Stimulated activated CD8-positive, alpha-beta memory T cell treated with anti-CD3 and anti-CD28 coated beads, Interleukin-2, amount 100 ng/mL, for 48 hours (primary cell): Measurements from ENCODE around the gene PLEK.

ENCODE experiments used
- DNase-seq, 2 donors: peaks; one replicate each; pipeline ENCODE4 v3.0.0-alpha.2; 2020; ENCODE audit warnings: low read depth in 2 of 2

PLEK gene

DNA sequence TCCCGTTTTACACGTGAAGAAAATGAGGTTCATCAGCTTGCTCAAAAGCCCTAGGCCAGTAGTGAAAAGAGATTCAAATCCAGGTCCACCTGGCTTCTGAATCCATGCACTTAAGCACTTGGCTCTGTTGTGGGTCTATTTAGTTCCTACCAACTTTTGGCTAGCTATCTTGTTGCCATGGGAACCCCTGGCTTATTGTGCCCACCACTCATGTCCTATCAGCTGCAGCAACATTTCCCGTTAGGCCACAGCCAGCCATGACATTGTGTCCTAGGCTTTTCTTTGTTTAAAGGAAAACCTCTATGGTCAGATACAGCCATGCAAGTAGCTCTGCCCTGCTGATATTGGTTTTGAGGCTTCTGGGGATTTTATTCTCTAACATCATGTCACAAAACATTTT, 49.8 kb downstream of the PLEK start:
- DNase-seq = no peak

- no peak for DNase-seq
These were observed 50.4 kb downstream of the PLEK start for GRCh38 chr2:68415521-68415920.

- DNase-seq = no peak
These were observed 51.1 kb downstream of the PLEK start for GRCh38 chr2:68416081-68416675.

GRCh38 chr2:68417926-68418325, 52.8 kb downstream of the PLEK start:
- DNase-seq = no peak

DNA sequence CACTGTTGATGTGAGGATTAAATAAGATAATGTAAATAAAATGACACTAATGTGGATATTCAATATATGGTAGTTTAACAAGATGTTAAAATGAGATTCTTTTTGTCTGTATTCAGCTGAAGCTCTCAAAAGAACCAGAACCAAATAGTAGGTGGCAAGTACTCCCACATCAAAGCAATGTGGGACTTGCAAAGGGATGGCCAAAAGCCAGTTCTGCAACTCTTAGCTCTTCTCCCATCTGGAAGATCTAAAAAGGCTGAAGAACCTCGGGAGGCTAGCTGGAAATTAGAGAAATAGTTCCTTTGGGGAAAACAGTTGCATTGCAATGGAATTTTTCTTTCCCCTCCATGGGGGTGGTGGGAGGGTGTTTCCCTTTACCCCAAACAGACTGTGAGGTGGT, 53.3 kb downstream of the PLEK start:
- no peak for DNase-seq

GRCh38 chr2:68418855-68419254, 53.8 kb downstream of the PLEK start:
- no peak for DNase-seq

DNA sequence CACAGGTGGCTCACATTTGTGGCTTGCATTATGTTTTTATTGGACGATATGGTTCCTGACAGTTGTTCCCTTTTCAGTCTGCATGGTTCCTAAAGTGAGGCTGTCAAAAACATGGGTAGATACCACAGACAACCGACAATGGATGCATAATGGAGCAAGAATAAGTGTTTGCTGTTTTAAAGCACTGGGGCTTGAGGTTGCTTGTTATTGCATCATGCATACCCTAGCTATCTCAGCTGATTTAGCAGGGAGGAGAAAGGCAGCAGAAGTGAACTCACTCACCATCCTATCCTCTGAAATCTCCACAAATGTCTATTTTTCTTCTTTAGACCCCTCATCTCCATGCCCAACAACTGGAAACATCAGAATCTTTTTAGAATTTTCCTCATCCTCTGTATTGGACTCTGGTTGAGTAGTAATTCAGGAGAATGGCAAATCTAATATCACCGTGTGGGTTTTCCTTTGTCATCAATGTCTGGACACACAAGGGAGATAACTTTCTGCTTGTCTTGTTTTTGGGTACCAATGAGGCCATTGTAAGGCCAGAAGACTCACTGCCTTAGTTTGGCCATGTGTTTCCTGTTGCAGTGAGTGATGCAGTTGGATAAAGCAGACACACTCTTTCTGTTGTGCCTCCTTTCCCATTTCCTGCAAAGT, 55.3 kb downstream of the PLEK start:
- no peak for DNase-seq

DNA sequence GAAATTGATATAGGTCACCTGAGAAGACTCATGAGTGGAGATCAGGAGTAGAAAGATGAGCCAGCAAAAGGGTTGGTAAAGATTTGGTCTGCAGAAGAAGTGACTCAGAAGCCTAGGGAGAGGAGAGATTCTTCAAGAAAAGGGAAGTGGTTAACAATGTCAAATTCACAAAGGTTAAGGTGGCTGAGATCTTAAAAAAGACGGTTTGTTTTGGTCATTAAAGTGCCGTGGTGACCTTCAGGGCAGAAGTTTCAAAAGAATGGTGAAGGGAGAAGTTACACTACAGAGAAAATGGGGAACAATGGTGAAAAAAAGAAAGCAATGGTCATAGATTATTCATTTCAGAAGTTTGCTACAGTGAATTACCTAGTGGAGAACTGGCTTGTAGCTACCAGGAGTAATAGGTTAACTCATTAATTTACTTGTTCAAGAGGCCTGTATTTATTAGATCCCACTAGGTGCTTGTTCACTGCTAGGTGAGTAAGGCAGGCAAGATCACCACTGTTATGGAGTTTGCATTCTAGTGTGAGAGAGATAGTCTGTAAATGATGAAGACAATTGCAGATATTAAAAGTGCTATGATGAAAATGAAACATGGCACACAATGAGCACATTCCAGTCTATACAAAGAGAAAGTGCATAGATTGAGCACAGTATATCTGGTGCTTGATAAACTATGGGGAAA, 59.0 kb downstream of the PLEK start:
- no peak for DNase-seq

- DNase-seq = no peak
These were observed 60.4 kb downstream of the PLEK start for GRCh38 chr2:68425503-68425902.

- no peak for DNase-seq
These were observed 61.4 kb downstream of the PLEK start for GRCh38 chr2:68426446-68426845.

GRCh38 chr2:68426848-68427579, 61.9 kb downstream of the PLEK start:
- no peak for DNase-seq

DNA sequence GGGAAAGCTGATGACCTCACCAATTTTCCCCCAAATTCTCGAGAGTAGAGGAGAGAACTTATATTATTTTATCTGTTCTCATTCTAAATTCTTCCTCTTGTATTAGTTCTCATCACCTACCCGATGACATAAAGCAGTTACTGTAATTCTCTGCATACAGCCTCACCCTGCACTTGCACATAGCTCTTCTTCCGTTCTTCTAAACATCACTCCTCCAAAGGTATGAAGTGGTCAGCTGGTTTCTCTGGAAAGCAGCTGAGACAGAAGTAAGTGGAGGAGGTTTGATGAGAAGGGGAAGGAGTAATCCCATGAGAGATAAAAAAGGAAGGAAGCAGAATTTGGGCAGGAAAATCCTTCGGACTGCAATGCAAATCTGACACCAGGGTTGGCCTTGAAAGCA, 63.0 kb downstream of the PLEK start:
- no peak for DNase-seq

- no peak for DNase-seq
These were observed 63.7 kb downstream of the PLEK start for GRCh38 chr2:68428746-68429145.

- DNase-seq = no peak
These were observed 64.3 kb downstream of the PLEK start for GRCh38 chr2:68429311-68429826.

DNA sequence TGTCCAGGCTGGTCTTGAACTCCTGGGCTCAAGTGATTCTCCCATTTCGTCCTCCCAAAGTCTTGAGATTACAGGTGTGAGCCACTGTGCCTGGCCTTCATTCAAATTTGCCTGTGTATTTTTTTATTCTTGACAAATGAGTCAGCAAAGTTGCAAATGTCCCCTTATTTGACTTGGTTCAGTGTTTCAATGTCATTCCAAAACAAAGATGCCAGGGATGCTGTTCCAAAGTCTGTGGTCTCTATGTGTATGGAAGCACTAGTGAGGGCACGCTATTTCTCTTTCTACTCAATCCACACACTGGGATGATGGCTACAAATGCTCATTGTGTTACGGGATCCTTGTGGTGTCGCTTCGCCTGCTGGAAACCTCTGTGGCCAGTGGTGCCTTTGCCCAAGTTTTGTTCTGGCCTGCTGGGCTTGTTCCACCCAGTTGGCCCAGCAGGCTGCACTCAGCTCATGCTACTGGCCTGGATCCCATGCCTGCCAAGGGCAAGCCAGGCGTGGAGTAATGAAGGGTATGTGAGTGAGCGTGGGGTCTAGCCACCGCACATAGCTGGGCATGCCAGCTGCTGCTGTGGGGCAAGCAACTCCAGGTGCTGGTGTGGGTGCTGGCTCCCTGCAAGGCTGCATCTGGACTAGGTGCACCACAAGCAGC, 66.4 kb downstream of the PLEK start:
- no peak for DNase-seq

DNA sequence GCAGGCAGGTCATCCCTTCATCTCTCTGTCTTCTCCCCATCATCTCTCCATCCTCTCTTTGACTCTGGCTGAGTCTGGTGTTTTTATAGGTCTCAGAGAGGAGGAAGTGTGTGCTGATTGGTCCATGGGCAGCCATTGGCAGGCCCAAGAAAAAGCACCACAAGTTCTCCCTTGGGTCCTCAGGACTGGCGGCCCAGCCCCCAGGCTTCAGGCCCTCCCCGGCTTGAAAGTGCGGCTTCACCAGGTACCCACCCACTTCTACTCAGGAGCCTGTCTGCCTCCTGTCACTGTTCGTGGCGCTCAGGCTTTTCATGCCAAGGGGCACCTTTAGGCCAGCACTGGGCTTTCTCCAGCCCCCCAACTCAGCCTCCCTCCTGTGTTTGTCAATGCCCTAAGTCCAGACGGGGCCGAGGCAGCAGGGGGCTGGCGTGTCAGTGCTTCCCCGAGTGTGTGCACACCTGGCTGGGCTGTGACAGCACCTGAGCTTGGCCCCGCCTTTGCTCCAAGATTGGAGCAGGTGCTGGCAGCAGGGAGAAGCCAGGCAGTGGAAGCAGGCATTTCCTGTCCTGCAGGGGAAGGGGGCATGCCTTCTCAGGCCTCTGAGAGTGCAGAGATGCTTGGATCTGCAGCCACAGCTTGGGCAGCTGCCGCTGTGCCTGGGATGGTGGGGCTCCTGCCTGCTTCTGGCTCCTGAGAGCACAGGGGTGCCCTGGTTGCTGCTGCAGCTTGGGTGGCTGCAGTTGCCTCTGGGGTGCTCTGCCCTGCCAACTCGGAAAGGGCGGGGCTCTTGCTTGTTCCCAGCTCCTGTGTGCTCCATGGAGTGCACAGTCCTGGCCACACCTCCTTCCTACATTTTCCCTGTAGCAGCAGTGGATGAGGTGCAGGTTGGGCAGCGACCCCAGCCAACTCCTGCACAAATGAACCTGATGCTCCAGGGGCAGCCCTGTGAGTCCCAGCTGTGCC, 67.9 kb downstream of the PLEK start:
- DNase-seq = no peak

DNA sequence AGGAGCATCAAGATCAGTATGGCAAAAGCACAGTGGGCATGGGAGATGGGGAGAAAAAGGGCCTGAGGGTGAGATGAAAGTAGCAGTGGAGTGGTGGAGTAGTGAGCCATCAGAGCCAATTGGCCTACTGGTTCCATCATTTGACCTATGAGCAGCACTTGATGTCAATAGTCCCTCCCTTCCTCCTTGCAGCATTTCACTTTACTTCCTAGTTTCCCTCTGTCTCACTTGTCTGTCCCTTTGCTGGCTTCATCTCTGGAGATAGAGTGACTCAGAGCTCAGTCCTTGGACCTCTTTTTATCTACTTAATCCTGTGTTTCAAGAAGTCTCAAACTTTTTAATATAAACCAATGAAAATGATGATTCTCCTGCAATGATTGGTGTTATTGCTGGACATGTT, 69.9 kb downstream of the PLEK start:
- DNase-seq = no peak

DNA sequence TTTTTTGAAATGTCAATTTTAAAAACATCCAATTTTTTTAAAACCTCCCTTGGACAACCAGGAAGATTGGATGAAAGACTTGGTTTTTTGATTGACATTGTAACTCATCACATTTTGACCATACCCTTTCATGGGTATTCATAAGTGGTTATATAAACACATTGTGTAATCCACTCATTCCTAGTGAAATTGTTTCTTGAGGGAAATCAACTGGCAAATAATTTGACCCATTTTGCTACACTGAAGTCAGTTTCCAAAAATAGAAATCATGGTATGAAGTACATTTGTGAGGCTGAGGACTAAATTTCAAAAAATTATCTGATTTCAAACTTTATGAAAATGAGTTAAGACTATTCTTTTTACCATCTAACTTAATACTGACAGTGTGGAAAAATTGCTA, 70.5 kb downstream of the PLEK start:
- DNase-seq = no peak

DNA sequence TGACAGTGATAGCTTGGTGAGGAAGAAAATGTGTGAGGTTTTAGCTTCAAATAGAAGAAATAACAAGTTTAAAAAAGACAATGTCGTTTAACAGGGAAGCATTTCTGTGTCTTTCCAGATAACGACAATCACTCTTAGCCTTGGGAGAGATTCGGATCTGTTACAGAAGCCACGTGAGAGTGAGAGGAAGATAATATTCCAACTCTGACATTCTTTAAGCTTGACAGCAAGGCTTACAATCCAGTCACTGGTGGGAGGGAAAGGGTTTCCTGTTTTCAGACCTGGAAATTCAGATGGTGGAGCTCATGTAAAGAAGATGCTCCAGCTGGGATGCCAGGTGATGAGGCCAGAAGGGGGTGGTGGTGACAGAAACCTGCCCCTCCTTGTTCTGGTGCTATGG, 71.2 kb downstream of the PLEK start:
- DNase-seq = no peak

DNA sequence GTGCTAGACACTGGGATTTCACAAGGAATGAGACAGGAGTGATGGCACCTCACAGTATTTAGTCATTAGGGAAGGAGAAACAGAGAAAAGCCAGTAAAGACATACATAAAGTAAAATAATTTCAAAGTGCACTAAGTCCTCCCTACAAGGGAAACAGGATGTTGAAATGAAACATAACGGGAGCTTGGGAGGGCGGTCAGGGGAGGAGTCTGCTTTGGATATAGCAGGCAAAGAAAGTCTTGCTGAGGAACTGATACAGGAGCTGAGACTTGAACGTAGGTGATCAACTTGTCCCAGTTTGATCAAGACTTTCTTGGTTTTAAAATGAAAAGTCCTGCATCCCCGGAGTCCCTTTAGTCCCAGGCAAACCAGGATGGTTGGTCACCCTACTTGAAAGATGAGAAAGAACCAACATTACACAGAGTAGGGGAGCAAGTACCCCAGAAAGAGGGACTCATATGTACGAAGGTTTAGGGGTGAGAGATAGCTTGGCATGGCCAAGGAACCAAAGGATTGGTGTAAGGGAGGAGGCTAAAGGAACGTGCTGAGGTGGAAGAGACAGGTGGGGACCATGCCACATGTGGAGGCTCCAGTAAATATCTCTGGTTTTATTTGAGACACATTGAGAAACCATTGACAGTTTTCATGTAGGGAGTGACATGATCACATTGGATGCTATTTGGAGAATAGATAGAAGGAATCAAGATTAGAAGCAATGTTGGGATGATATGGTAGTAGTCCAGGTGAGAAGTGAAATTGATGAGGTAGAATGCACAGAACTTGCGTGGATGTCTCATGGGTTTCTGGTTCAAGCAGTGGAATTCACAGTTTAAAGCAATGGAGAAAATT, 73.6 kb downstream of the PLEK start:
- no peak for DNase-seq
